GM12878 (cell line): ENCODE results near the gene GIPC3. TPM values are rescaled to one million over a fixed set of nuclear protein-coding genes. Genes with fewer than 3 reads are reported as not detected.
A peak's percentile ranks its signal among the peaks of the same experiment; 100 is the strongest.

Experiments used
- ASH2L ChIP-seq: fragments of 300-600, 200-600 bp; sonication (generic); IDR thresholded peaks from 2 replicates; pipeline ENCODE4 v1.6.1; 2017; ENCODE audit warnings: low read depth, mild to moderate bottlenecking, borderline replicate concordance
- CBX3 ChIP-seq: fragments of 200-600 bp; sonication (generic); IDR thresholded peaks from 2 replicates; pipeline ENCODE4 v1.6.1; 2016; ENCODE audit warnings: low read depth, borderline replicate concordance
- DPF2 ChIP-seq: fragments of 450-650 bp; IDR thresholded peaks from 2 replicates; pipeline ENCODE4 v1.6.1; 2017; ENCODE audit warnings: mild to moderate bottlenecking
- ESRRA ChIP-seq: IDR thresholded peaks from 2 replicates; pipeline ENCODE4 v1.6.1; 2012; ENCODE audit warnings: mild to moderate bottlenecking, low read length, improper control_type of control experiment
- FOXM1 ChIP-seq: IDR thresholded peaks from 2 replicates; pipeline ENCODE4 v1.6.1; 2012; ENCODE audit warnings: low read depth, mild to moderate bottlenecking, inconsistent platforms, low read length, moderate library complexity
- GATAD2B ChIP-seq: fragments of 450-650 bp; conservative IDR thresholded peaks from 2 replicates; pipeline ENCODE4 v1.6.1; 2017; ENCODE audit warnings: low read depth, mild to moderate bottlenecking, moderate library complexity
- HDAC6 ChIP-seq: fragments of 200-600 bp; sonication (generic); IDR thresholded peaks from one replicate; pipeline ENCODE4 v1.8.0; 2017; ENCODE audit warnings: antibody characterized with exemption; ENCODE audit not compliant: unreplicated experiment
- IKZF2 ChIP-seq, 2 experiments: fragments of 450-650 bp; IDR thresholded peaks; 2 replicates each; pipeline ENCODE4 v1.6.1; 2017; ENCODE audit warnings: mild to moderate bottlenecking in 2 of 2, moderate library complexity in 2 of 2
- KAT2A ChIP-seq: conservative IDR thresholded peaks from 2 replicates; pipeline ENCODE4 v1.6.1; 2011; ENCODE audit warnings: low read depth, low read length; ENCODE audit not compliant: control insufficient read depth
- MTA2 ChIP-seq: fragments of 450-650 bp; IDR thresholded peaks from 2 replicates; pipeline ENCODE4 v1.6.1; 2016; ENCODE audit warnings: low read depth, mild to moderate bottlenecking, moderate library complexity
- MTA3 ChIP-seq: IDR thresholded peaks from 2 replicates; pipeline ENCODE4 v1.6.1; 2012; ENCODE audit warnings: low read length, inconsistent platforms, borderline replicate concordance
- NFYB ChIP-seq: IDR thresholded peaks from 2 replicates; pipeline ENCODE4 v1.6.1; 2011; ENCODE audit warnings: low read depth, mild to moderate bottlenecking, low read length, improper control_type of control experiment, moderate library complexity; ENCODE audit not compliant: insufficient read depth
- PAX5 ChIP-seq: IDR thresholded peaks from 2 replicates; pipeline ENCODE4 v1.6.1; 2011; ENCODE audit warnings: low read depth, low read length, borderline replicate concordance
- PAX8 ChIP-seq: fragments of 450-650 bp; IDR thresholded peaks from 2 replicates; pipeline ENCODE4 v1.6.1; 2017; ENCODE audit warnings: mild to moderate bottlenecking, moderate library complexity
- POLR2AphosphoS2 ChIP-seq: IDR thresholded peaks from 2 replicates; pipeline ENCODE4 v1.6.1; 2011; ENCODE audit warnings: low read depth, mild to moderate bottlenecking, low read length, improper control_type of control experiment, moderate library complexity
- RCOR1 ChIP-seq: conservative IDR thresholded peaks from 2 replicates; pipeline ENCODE4 v1.6.1; 2012; ENCODE audit warnings: low read depth, low read length, improper control_type of control experiment
- SPI1 ChIP-seq: IDR thresholded peaks from 2 replicates; pipeline ENCODE4 v1.6.1; 2011; ENCODE audit warnings: low read depth, mild to moderate bottlenecking, low read length, moderate library complexity, borderline replicate concordance; ENCODE audit not compliant: insufficient read depth
- ZBTB11 ChIP-seq: fragments of 450-650 bp; formaldehyde crosslinking; IDR thresholded peaks from 2 replicates; pipeline ENCODE4 v1.5.0; 2022; ENCODE audit warnings: mild to moderate bottlenecking, missing genetic modification characterization
- polyA plus RNA-seq, 11 experiments: library from polyadenylated mRNA; depleted of rRNA in 4 of 11; unstranded in 6 of 11; stranded (reverse) in 5 of 11; fragments of >200 nt; fragmentation: Nextera tagmentation in 4 of 11; fragmentation: Illumina TruSeq in 1 of 11; extraction: Ambion mirVana in 4 of 11; extraction: Trizol in 1 of 11; gene quantifications; 1 replicate in 1 of 11; 2 replicates in 10 of 11; pipeline versions ENCODE4 v1.2.1 to v1.2.3, GENCODE V29; 2011 to 2016; ENCODE audit warnings: inconsistent platforms in 2 of 11, missing spikeins in 2 of 11, low read depth in 1 of 11
- total RNA-seq, 4 experiments: library from RNA; depleted of rRNA in 3 of 4; stranded (reverse); fragments of >200 nt in 3 of 4; fragmentation: Illumina TruSeq in 1 of 4; extraction: Trizol in 1 of 4; gene quantifications; 2 replicates each; pipeline versions ENCODE4 v1.2.1 to v1.2.3, GENCODE V29; 2013 to 2021
- TF ChIP-seq, protein P1 (sequence below): fragments of 450-650 bp; IDR thresholded peaks from 2 replicates; pipeline ENCODE4 v1.6.1; 2017; ENCODE audit warnings: mild to moderate bottlenecking
- TF ChIP-seq, protein P2 (sequence below): fragments of 450-650 bp; conservative IDR thresholded peaks from 2 replicates; pipeline ENCODE4 v1.6.1; 2017; ENCODE audit warnings: mild to moderate bottlenecking, moderate library complexity

GIPC3 gene
- total and polyA plus RNA-seq, 10 of the 15 experiments (the other 5 are each of a cell fraction or from before 2014, with no cell fraction given) = not detected

- TF ChIP-seq, protein P1, sequence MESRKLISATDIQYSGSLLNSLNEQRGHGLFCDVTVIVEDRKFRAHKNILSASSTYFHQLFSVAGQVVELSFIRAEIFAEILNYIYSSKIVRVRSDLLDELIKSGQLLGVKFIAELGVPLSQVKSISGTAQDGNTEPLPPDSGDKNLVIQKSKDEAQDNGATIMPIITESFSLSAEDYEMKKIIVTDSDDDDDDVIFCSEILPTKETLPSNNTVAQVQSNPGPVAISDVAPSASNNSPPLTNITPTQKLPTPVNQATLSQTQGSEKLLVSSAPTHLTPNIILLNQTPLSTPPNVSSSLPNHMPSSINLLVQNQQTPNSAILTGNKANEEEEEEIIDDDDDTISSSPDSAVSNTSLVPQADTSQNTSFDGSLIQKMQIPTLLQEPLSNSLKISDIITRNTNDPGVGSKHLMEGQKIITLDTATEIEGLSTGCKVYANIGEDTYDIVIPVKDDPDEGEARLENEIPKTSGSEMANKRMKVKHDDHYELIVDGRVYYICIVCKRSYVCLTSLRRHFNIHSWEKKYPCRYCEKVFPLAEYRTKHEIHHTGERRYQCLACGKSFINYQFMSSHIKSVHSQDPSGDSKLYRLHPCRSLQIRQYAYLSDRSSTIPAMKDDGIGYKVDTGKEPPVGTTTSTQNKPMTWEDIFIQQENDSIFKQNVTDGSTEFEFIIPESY = peak; percentile 97
- TF ChIP-seq FOXM1 = no peak
- TF ChIP-seq, protein P2, sequence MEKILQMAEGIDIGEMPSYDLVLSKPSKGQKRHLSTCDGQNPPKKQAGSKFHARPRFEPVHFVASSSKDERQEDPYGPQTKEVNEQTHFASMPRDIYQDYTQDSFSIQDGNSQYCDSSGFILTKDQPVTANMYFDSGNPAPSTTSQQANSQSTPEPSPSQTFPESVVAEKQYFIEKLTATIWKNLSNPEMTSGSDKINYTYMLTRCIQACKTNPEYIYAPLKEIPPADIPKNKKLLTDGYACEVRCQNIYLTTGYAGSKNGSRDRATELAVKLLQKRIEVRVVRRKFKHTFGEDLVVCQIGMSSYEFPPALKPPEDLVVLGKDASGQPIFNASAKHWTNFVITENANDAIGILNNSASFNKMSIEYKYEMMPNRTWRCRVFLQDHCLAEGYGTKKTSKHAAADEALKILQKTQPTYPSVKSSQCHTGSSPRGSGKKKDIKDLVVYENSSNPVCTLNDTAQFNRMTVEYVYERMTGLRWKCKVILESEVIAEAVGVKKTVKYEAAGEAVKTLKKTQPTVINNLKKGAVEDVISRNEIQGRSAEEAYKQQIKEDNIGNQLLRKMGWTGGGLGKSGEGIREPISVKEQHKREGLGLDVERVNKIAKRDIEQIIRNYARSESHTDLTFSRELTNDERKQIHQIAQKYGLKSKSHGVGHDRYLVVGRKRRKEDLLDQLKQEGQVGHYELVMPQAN = peak; percentile 95
- no peak for TF ChIP-seq PAX8
- TF ChIP-seq PAX5 = peak; percentile 78
- peak; percentile 32; the same call in 1 of the 2 replicates for TF ChIP-seq GATAD2B
- peak; percentile 54 for TF ChIP-seq DPF2
- TF ChIP-seq KAT2A = no peak
- TF ChIP-seq ZBTB11 (CRISPR knock-in tag) = no peak
- 0 out of 2 replicates have a peak, but pooled peaks have one; percentile 35 for TF ChIP-seq MTA2
- TF ChIP-seq MTA3 = no peak
- peak; percentile 92 for TF ChIP-seq POLR2AphosphoS2
- peak; percentile 28; the same call in 1 of the 2 replicates for TF ChIP-seq NFYB
- TF ChIP-seq ESRRA = 0 out of 2 replicates have a peak, but pooled peaks have one; percentile 21
- peak; percentile 30; the same call in 1 of the 2 replicates for TF ChIP-seq SPI1
- peak; percentile 92; the same call in 1 of the 2 replicates for TF ChIP-seq ASH2L
- TF ChIP-seq RCOR1 = no peak
- no peak for TF ChIP-seq CBX3
- no peak for TF ChIP-seq IKZF2 (IDR thresholded peaks at IDR 0.05)
- peak; percentile 90 for TF ChIP-seq HDAC6
Measured at GRCh38 chr19:3626473-3627350, 41.4 kb downstream of the GIPC3 start, which contains the start of gene CACTIN (continued).
